Thyroid gland (tissue), 4 donors: ENCODE results near the gene SLC22A4. TPM values are rescaled to one million over a fixed set of nuclear protein-coding genes. Genes with fewer than 3 reads are reported as not detected.

Source experiments
- DNase-seq, 2 donors: peaks; one replicate each; pipeline ENCODE4 v3.0.0-alpha.2; 2019
- H3K27ac ChIP-seq, 3 donors: fragments of 200-600 bp; sonication (generic); 1 replicate in 2 of 3; 2 replicates in 1 of 3; pipeline ENCODE4 v1.5.1; 2016 to 2019; ENCODE audit warnings: mild to moderate bottlenecking in 1 of 3, moderate library complexity in 1 of 3
- H3K27me3 ChIP-seq: fragments of 200-600 bp; sonication (generic); one replicate; pipeline ENCODE4 v1.5.1; 2019
- H3K36me3 ChIP-seq, 2 donors: fragments of 200-600 bp; sonication (generic); one replicate each; pipeline ENCODE4 v1.5.1; 2016 to 2019
- H3K4me1 ChIP-seq, 2 donors: fragments of 200-600 bp; sonication (generic); one replicate each; pipeline ENCODE4 v1.5.1; 2017 to 2019
- H3K4me3 ChIP-seq, 3 donors: fragments of 200-600 bp; sonication (generic); replicated peaks in 1 of 3; 1 replicate in 2 of 3; 2 replicates in 1 of 3; pipeline ENCODE4 v1.5.1; 2016; ENCODE audit warnings: mild to moderate bottlenecking in 1 of 3
- H3K9me3 ChIP-seq: fragments of 200-600 bp; sonication (generic); one replicate; pipeline ENCODE4 v1.5.1; 2017
- POLR2A ChIP-seq, 2 donors: fragments of 450-650 bp; IDR thresholded peaks; one replicate each; pipeline ENCODE4 v1.6.1; 2017; ENCODE audit warnings: antibody characterized with exemption in 2 of 2, mild to moderate bottlenecking in 2 of 2, moderate library complexity in 1 of 2
- WGBS, 2 donors: methylation state at CpG; one replicate each; pipeline ENCODE4 v1.1.5; 2017; 5-methylcytosine and 5-hydroxymethylcytosine counted together
- intact Hi-C: fragments of 100-400 bp; cut with DNase I; formaldehyde crosslinking; loops from one replicate; pipeline ENCODE4 v1.15.1; 2023
- total RNA-seq, 4 donors: library from RNA; depleted of rRNA; stranded (reverse); fragments of >200 nt; gene quantifications; one replicate each; pipeline ENCODE4 v1.2.3, GENCODE V29; 2016
- TF ChIP-seq, protein P1 (sequence below), 6 experiments: fragments of 200-600 bp in 3 of 6; fragments of 450-650 bp in 3 of 6; sonication (generic) in 3 of 6; IDR thresholded peaks; one replicate each; pipeline ENCODE4 v1.5.1; 2016 to 2019; ENCODE audit warnings: antibody characterized with exemption in 6 of 6, mild to moderate bottlenecking in 2 of 6, inconsistent platforms in 1 of 6, moderate library complexity in 1 of 6

Gene SLC22A4
- total RNA-seq, 4 donors from 2014 or later: 0.54 to 0.78 TPM; not detected in 2

DNA sequence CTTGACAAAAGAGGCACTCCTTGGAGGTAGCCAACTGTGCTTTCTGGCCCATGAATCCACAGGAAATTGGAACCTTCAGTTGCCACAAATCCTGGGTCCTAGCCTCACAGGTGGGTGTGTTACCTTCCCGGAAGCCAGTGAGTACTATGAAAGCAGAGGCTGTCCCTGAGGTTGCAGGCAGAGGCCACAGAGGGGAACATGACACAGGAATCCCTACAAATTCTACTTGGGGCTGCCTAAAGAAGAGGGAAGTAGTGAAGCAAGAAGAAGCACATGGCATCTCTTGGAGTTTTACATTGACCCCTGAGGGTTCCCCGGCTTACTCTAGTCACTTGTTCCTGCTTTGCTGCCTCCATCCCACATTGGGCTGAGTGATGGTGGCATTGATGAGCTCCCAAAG lies 77.9 kb downstream of the SLC22A4 start:
- no peaks in the 10 kb centered on the region for H3K27me3 ChIP-seq
- H3K9me3 ChIP-seq: no peaks in the 10 kb centered on the region
- intact Hi-C loops: no loop called here
- no peak overlapping the region for H3K4me3 ChIP-seq
- TF ChIP-seq POLR2A (IDR thresholded peaks at IDR 0.05): no peak
- TF ChIP-seq, protein P1, sequence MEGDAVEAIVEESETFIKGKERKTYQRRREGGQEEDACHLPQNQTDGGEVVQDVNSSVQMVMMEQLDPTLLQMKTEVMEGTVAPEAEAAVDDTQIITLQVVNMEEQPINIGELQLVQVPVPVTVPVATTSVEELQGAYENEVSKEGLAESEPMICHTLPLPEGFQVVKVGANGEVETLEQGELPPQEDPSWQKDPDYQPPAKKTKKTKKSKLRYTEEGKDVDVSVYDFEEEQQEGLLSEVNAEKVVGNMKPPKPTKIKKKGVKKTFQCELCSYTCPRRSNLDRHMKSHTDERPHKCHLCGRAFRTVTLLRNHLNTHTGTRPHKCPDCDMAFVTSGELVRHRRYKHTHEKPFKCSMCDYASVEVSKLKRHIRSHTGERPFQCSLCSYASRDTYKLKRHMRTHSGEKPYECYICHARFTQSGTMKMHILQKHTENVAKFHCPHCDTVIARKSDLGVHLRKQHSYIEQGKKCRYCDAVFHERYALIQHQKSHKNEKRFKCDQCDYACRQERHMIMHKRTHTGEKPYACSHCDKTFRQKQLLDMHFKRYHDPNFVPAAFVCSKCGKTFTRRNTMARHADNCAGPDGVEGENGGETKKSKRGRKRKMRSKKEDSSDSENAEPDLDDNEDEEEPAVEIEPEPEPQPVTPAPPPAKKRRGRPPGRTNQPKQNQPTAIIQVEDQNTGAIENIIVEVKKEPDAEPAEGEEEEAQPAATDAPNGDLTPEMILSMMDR (IDR thresholded peaks at IDR 0.05): no peak
- H3K27ac ChIP-seq: no peak overlapping the region
- H3K4me1 ChIP-seq: peaks cover 7 to 26% of the 10 kb centered on the region in 2 donors
- WGBS, 2 donors: 72 to 88% methylated on average over 1 to 2 of the region's 2 CpGs
- no peak for DNase-seq
- H3K36me3 ChIP-seq: no peaks in the 10 kb centered on the region

DNA sequence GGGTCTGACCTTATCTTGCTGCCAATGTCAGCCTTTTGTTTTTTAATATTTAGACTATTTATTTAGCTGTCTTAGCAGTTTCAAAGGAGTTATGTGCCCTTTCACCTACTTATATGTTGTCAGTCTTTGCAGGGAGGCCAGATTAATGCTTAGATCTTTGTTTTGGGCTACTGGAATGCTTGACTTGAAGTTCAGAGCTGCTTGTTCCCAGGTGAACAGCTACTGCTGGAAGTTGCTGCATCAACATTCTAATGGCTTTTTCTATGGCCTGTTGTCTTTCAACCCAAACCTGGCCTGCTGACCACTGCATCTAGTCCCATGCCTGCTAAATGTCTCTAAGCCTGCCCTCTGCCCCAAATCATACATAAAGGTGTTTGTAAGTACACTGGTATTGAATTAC lies 78.3 kb downstream of the SLC22A4 start:
- DNase-seq: no peak
- intact Hi-C loops: no loop called here
- H3K27me3 ChIP-seq: no peaks in the 10 kb centered on the region
- no peaks in the 10 kb centered on the region for H3K9me3 ChIP-seq
- H3K27ac ChIP-seq: no peak overlapping the region
- no peak overlapping the region for H3K4me3 ChIP-seq
- H3K36me3 ChIP-seq: no peaks in the 10 kb centered on the region
- TF ChIP-seq, protein P1 (IDR thresholded peaks at IDR 0.05): no peak
- no peak for TF ChIP-seq POLR2A (IDR thresholded peaks at IDR 0.05)
- peaks cover 7 to 26% of the 10 kb centered on the region in 2 donors for H3K4me1 ChIP-seq

DNA sequence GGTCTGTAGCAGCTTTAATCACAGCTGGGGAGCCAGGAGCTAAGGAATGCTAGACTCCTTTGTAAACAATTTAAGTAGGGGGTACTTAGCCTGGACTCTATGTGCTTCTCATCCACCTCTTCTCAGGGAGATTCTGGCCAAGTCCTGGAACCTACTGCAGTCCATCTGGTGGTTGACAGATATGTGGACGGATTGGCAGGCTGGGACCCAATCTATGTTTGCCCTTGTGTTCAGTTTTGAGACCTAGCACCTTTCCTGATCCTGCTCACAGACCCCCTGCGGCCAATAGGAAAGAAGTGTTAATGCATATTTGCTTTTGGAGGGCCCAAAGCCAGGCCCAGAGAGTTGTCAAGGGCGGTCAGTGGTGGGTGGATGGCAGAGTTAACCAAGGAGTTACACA lies 81.8 kb downstream of the SLC22A4 start:
- Histone ChIP-seq H3K4me3 (no peak overlapping the region), H3K4me1 (peaks cover 4 to 19% of the 10 kb centered on the region in 2 donors), H3K9me3 (no peaks in the 10 kb centered on the region), H3K27ac (no peak overlapping the region), H3K36me3 (peaks cover 0 to 5% of the 10 kb centered on the region in 2 donors), H3K27me3 (no peaks in the 10 kb centered on the region)
- DNase-seq: no peak
- WGBS, 2 donors: 90 to 97% methylated on average over 3 of the region's 3 CpGs
- intact Hi-C loops: no loop called here
- TF ChIP-seq, protein P1 (IDR thresholded peaks at IDR 0.05): no peak
- no peak for TF ChIP-seq POLR2A (IDR thresholded peaks at IDR 0.05)

DNA sequence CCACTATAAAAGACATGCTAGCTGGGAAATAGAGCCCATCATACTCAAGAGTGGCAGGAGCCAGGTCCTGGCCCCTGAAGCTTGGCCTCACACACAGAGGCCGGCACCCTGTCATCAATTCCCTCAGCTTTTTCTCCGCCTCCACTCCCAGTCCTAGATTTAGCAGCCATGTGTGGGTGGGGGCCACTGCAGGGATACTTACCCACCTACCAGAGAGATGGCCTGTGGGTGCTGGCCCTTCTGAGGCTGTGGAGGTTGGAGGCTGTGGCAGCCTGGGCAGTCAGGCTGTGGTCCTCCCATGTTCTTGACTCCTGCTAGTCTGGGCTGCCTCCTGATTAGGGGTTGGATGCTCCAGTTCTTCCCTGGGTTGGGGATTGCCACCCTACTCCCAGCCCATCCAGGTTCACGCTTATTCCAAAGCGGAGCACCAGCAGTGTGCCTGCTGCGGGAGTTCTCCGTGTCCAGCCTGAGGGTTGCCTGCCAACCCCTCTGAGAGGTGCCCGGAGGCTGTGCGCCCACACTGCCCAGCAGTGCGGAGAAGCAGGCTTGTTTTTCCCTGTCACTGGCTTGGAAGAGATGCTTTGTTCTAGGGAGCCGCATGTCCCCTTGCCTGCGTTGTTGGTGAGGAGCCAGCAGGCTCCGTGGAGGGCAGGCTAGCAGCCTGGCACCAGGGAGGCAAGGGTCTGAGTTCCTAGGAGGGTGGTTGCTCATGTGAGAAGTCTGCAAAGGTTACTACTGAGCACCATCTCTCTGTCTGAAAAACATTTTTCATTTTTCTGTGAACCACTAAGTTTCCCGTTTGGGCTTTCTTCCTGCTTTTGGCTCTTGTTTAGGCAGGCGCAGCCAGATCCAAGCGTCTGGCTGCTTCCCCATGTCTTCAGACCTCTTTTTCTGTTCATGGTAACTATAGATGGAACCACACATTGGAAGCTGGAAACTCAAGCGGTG lies 82.8 kb downstream of the SLC22A4 start:
- 76 to 94% methylated on average over 9 to 16 of the region's 16 CpGs for WGBS, 2 donors
- Histone ChIP-seq H3K27ac (no peak overlapping the region), H3K9me3 (no peaks in the 10 kb centered on the region), H3K36me3 (peaks cover 0 to 5% of the 10 kb centered on the region in 2 donors), H3K27me3 (no peaks in the 10 kb centered on the region), H3K4me1 (peaks cover 0 to 9% of the 10 kb centered on the region in 2 donors), H3K4me3 (no peak overlapping the region)
- intact Hi-C loops: no loop called here
- no peak for DNase-seq
- TF ChIP-seq, protein P1 (IDR thresholded peaks at IDR 0.05): no peak
- TF ChIP-seq POLR2A (IDR thresholded peaks at IDR 0.05): no peak

DNA sequence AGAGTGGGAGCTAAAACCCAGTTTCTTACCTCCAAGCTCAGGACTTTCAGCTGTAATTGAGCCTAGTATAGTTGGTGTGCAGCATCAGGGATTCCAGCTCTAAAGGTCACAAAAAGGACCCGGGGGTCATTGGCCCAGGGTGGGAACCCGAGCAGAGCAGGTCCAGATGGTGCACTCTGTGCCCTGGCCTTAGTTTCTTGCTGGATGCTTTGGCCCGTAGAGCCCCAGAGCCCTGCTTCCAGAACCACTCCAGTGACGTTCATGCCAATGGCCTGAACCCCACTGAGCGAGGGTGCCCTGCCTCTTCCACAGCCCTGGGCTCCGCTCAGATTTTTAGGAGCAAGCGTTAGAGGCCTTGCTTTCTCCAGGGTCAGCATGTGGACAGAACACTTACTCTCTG lies 83.5 kb downstream of the SLC22A4 start:
- peaks cover 0 to 5% of the 10 kb centered on the region in 2 donors for H3K36me3 ChIP-seq
- no peaks in the 10 kb centered on the region for H3K27me3 ChIP-seq
- DNase-seq: no peak
- intact Hi-C loops: no loop called here
- no peak overlapping the region for H3K4me3 ChIP-seq
- H3K9me3 ChIP-seq: no peaks in the 10 kb centered on the region
- H3K27ac ChIP-seq: no peak overlapping the region
- WGBS, 2 donors: 81 to 96% methylated on average over 5 to 7 of the region's 7 CpGs
- no peak for TF ChIP-seq POLR2A (IDR thresholded peaks at IDR 0.05)
- TF ChIP-seq, protein P1 (IDR thresholded peaks at IDR 0.05): no peak
- H3K4me1 ChIP-seq: peaks cover 0 to 1% of the 10 kb centered on the region in 2 donors
